ENCODE results near the gene PKD2L1. TPM values are rescaled to one million over a fixed set of nuclear protein-coding genes. Genes with fewer than 3 reads are reported as not detected.

PKD2L1 gene
- total RNA-seq, 1 donor from 2014 or later, result not detected

GRCh38 chr10:100340948-100341847 is 11.2 kb upstream of the PKD2L1 start:
- intact Hi-C loops (cut with DNase I), result loop anchor here (10.0 kb wide), 1 partner anchor 174 kb away; the partner anchor contains the start of gene SEC31B

GRCh38 chr10:100339236-100339635 is 9.2 kb upstream of the PKD2L1 start:
- intact Hi-C loops (cut with DNase I), result no loop called here
- DNase-seq (no peak), ATAC-seq (ENCODE audit: poor library complexity) (no peak)

More at GRCh38 chr10:100340948-100341847, 11.2 kb upstream of the PKD2L1 start:
- DNase-seq, result peak; percentile 75
- peak; percentile 70 for ATAC-seq (ENCODE audit: poor library complexity)

- peak; percentile 84 for ATAC-seq (ENCODE audit: poor library complexity)
- DNase-seq, result peak; percentile 83
- intact Hi-C loops (cut with DNase I), result no loop called here
These were observed 8.5 kb upstream of the PKD2L1 start for GRCh38 chr10:100338434-100339036.

- DNase-seq (no peak), ATAC-seq (ENCODE audit: poor library complexity) (no peak)
- intact Hi-C loops (cut with DNase I), result no loop called here
These were observed 4.7 kb upstream of the PKD2L1 start for GRCh38 chr10:100334762-100335161.

- ATAC-seq (ENCODE audit: poor library complexity) (no peak), DNase-seq (no peak)
- intact Hi-C loops (cut with DNase I), result no loop called here
These were observed 3.8 kb upstream of the PKD2L1 start for GRCh38 chr10:100333661-100334440.

GRCh38 chr10:100333106-100333505 is 3.1 kb upstream of the PKD2L1 start:
- ATAC-seq (ENCODE audit: poor library complexity), result no peak
- intact Hi-C loops (cut with DNase I), result no loop called here
- DNase-seq, result no peak

- DNase-seq (no peak), ATAC-seq (ENCODE audit: poor library complexity) (no peak)
- intact Hi-C loops (cut with DNase I), result no loop called here
These were observed 1.8 kb downstream of the PKD2L1 start for GRCh38 chr10:100328198-100328597.

GRCh38 chr10:100327718-100328009 is 2.4 kb downstream of the PKD2L1 start:
- no peak for DNase-seq
- intact Hi-C loops (cut with DNase I), result no loop called here
- ATAC-seq (ENCODE audit: poor library complexity), result no peak

- intact Hi-C loops (cut with DNase I), result no loop called here
- no peak for DNase-seq
These were observed 2.9 kb downstream of the PKD2L1 start for GRCh38 chr10:100327007-100327717.

GRCh38 chr10:100325158-100325557 is 4.9 kb downstream of the PKD2L1 start:
- DNase-seq (no peak), ATAC-seq (ENCODE audit: poor library complexity) (no peak)
- intact Hi-C loops (cut with DNase I), result no loop called here

More at GRCh38 chr10:100327007-100327717, 2.9 kb downstream of the PKD2L1 start:
- peak; percentile 29 for ATAC-seq (ENCODE audit: poor library complexity)

GRCh38 chr10:100319707-100320402 is 10.2 kb downstream of the PKD2L1 start:
- no peak for DNase-seq
- ATAC-seq (ENCODE audit: poor library complexity), result no peak
- intact Hi-C loops (cut with DNase I), result no loop called here

- intact Hi-C loops (cut with DNase I), result no loop called here
- ATAC-seq (ENCODE audit: poor library complexity) (no peak), DNase-seq (no peak)
These were observed 11.8 kb downstream of the PKD2L1 start for GRCh38 chr10:100318207-100318606.

- DNase-seq (no peak), ATAC-seq (ENCODE audit: poor library complexity) (no peak)
- intact Hi-C loops (cut with DNase I), result no loop called here
These were observed 14.4 kb downstream of the PKD2L1 start for GRCh38 chr10:100315615-100316014.

- intact Hi-C loops (cut with DNase I), result no loop called here
- DNase-seq (no peak), ATAC-seq (ENCODE audit: poor library complexity) (no peak)
These were observed 18.7 kb downstream of the PKD2L1 start for GRCh38 chr10:100311298-100311697.

- DNase-seq (no peak), ATAC-seq (ENCODE audit: poor library complexity) (no peak)
- intact Hi-C loops (cut with DNase I), result no loop called here
These were observed 22.3 kb downstream of the PKD2L1 start for GRCh38 chr10:100307684-100308083.

- no peak for DNase-seq
- no peak for ATAC-seq (ENCODE audit: poor library complexity)
- intact Hi-C loops (cut with DNase I), result no loop called here
These were observed 23.2 kb downstream of the PKD2L1 start for GRCh38 chr10:100306861-100307260.

GRCh38 chr10:100304414-100304813 is 25.6 kb downstream of the PKD2L1 start:
- no peak for DNase-seq
- no peak for ATAC-seq (ENCODE audit: poor library complexity)
- intact Hi-C loops (cut with DNase I), result no loop called here

GRCh38 chr10:100303724-100304319 is 26.2 kb downstream of the PKD2L1 start:
- intact Hi-C loops (cut with DNase I), result no loop called here
- no peak for ATAC-seq (ENCODE audit: poor library complexity)

More at GRCh38 chr10:100303724-100304319, 26.2 kb downstream of the PKD2L1 start:
- DNase-seq, result no peak

All from Right ventricle myocardium superior (tissue), 1 donor.